Liver (tissue), 9 donors: ENCODE measurements around the gene SLC22A12. TPM values are rescaled to one million over a fixed set of nuclear protein-coding genes. Genes with fewer than 3 reads are reported as not detected.
"Not testable (repeated sequence)": the region's sequence is repeated elsewhere in the genome, so short reads cannot be mapped to it uniquely, and the experiment has no call there.

Experiments
- DNase-seq: peaks from one replicate; pipeline ENCODE4 v3.0.0-alpha.2; 2017; ENCODE audit warnings: low spot score
- H3K27ac ChIP-seq, 2 donors: one replicate each; pipeline ENCODE4 v1.7.0; 2013; ENCODE audit warnings: inconsistent platforms in 2 of 2, low read length in 2 of 2, control low read depth in 1 of 2, low read depth in 1 of 2, mild to moderate bottlenecking in 1 of 2
- H3K27me3 ChIP-seq, 4 donors: one replicate each; pipeline versions ENCODE4 v1.6.1 to v1.7.0; 2013; ENCODE audit warnings: low read length in 3 of 4, inconsistent platforms in 1 of 4, mild to moderate bottlenecking in 1 of 4, moderate library complexity in 1 of 4; ENCODE audit not compliant: control insufficient read depth in 4 of 4, insufficient read depth in 4 of 4
- H3K36me3 ChIP-seq, 4 donors: one replicate each; pipeline versions ENCODE4 v1.6.1 to v1.7.0; 2013; ENCODE audit warnings: low read length in 3 of 4, mild to moderate bottlenecking in 3 of 4, low read depth in 1 of 4, moderate library complexity in 1 of 4; ENCODE audit not compliant: control insufficient read depth in 4 of 4, insufficient read depth in 3 of 4
- H3K4me1 ChIP-seq, 4 donors: one replicate each; pipeline versions ENCODE4 v1.6.1 to v1.7.0; 2013; ENCODE audit warnings: low read length in 3 of 4, mild to moderate bottlenecking in 3 of 4, moderate library complexity in 1 of 4; ENCODE audit not compliant: control insufficient read depth in 4 of 4, insufficient read depth in 4 of 4
- H3K4me3 ChIP-seq, 3 donors: one replicate each; pipeline versions ENCODE4 v1.6.1 to v1.7.0; 2013; ENCODE audit warnings: low read length in 3 of 3, control low read depth in 1 of 3, low read depth in 1 of 3, mild to moderate bottlenecking in 1 of 3
- H3K9ac ChIP-seq, 2 donors: one replicate each; pipeline ENCODE4 v1.7.0; 2013; ENCODE audit warnings: low read length in 2 of 2, mild to moderate bottlenecking in 2 of 2, moderate library complexity in 2 of 2, control low read depth in 1 of 2, low read depth in 1 of 2
- H3K9me3 ChIP-seq, 4 donors: one replicate each; pipeline versions ENCODE4 v1.6.1 to v1.7.0; 2013; ENCODE audit warnings: low read length in 3 of 4; ENCODE audit not compliant: control insufficient read depth in 4 of 4
- EGR1 ChIP-seq, 2 donors: IDR thresholded peaks; 2 replicates each; pipeline ENCODE4 v1.6.1; 2016 to 2018; ENCODE audit warnings: antibody characterized with exemption in 2 of 2, low read depth in 2 of 2
- FOXA1 ChIP-seq: IDR thresholded peaks from 2 replicates; pipeline ENCODE4 v1.6.1; 2016; ENCODE audit warnings: antibody characterized with exemption
- FOXA2 ChIP-seq: IDR thresholded peaks from 2 replicates; pipeline ENCODE4 v1.6.1; 2016; ENCODE audit warnings: antibody characterized with exemption
- GABPA ChIP-seq, 2 donors: IDR thresholded peaks in 1 of 2; conservative IDR thresholded peaks in 1 of 2; 2 replicates each; pipeline ENCODE4 v1.6.1; 2016; ENCODE audit warnings: antibody characterized with exemption in 2 of 2, mild to moderate bottlenecking in 1 of 2, moderate library complexity in 1 of 2
- HNF4A ChIP-seq, 2 donors: conservative IDR thresholded peaks; 2 replicates each; pipeline ENCODE4 v1.6.1; 2016; ENCODE audit warnings: antibody characterized with exemption in 2 of 2, mild to moderate bottlenecking in 2 of 2
- HNF4G ChIP-seq: IDR thresholded peaks from 2 replicates; pipeline ENCODE4 v1.6.1; 2016; ENCODE audit warnings: antibody characterized with exemption
- JUND ChIP-seq, 2 donors: IDR thresholded peaks; 2 replicates each; pipeline ENCODE4 v1.6.1; 2016; ENCODE audit warnings: antibody characterized with exemption in 2 of 2
- NR2F2 ChIP-seq: IDR thresholded peaks from 2 replicates; pipeline ENCODE4 v1.6.1; 2016; ENCODE audit warnings: antibody characterized with exemption
- RAD21 ChIP-seq, 2 donors: IDR thresholded peaks; 2 replicates each; pipeline ENCODE4 v1.6.1; 2016; ENCODE audit warnings: antibody characterized with exemption in 2 of 2, mild to moderate bottlenecking in 2 of 2
- RXRA ChIP-seq, 2 donors: IDR thresholded peaks; 2 replicates each; pipeline ENCODE4 v1.6.1; 2017 to 2018; ENCODE audit warnings: antibody characterized with exemption in 2 of 2, mild to moderate bottlenecking in 1 of 2
- SP1 ChIP-seq: IDR thresholded peaks from 2 replicates; pipeline ENCODE4 v1.6.1; 2018; ENCODE audit warnings: antibody characterized with exemption, mild to moderate bottlenecking
- TAF1 ChIP-seq: conservative IDR thresholded peaks from 2 replicates; pipeline ENCODE4 v1.6.1; 2016; ENCODE audit warnings: antibody characterized with exemption, mild to moderate bottlenecking
- YY1 ChIP-seq: IDR thresholded peaks from 2 replicates; pipeline ENCODE4 v1.6.1; 2016; ENCODE audit warnings: antibody characterized with exemption, mild to moderate bottlenecking
- WGBS: extraction: QIAGEN DNeasy Blood & Tissue Kit; methylation state at CpG from one replicate; pipeline ENCODE4 v1.1.7; 2013; 5-methylcytosine and 5-hydroxymethylcytosine counted together
- polyA plus RNA-seq, 2 donors: library from polyadenylated mRNA; stranded (reverse) in 1 of 2; unstranded in 1 of 2; fragments of 200-250 nt in 1 of 2; fragments of >200 nt in 1 of 2; fragmentation: Nextera tagmentation in 1 of 2; extraction: Ambion mirVana in 1 of 2; gene quantifications; one replicate each; pipeline versions ENCODE4 v1.2.1 to v1.2.3, GENCODE V29; 2013 to 2015
- total RNA-seq, 2 donors: library from RNA; depleted of rRNA; stranded (reverse); fragments of >200 nt; gene quantifications; one replicate each; pipeline ENCODE4 v1.2.3, GENCODE V29; 2014
- TF ChIP-seq, protein P1 (sequence below): IDR thresholded peaks from 2 replicates; pipeline ENCODE4 v1.6.1; 2016; ENCODE audit warnings: antibody characterized with exemption, mild to moderate bottlenecking
- TF ChIP-seq, protein P2 (sequence below): IDR thresholded peaks from 2 replicates; pipeline ENCODE4 v1.6.1; 2016; ENCODE audit warnings: antibody characterized with exemption
- TF ChIP-seq, protein P3 (sequence below): fragments of 150-350 bp; IDR thresholded peaks from 2 replicates; pipeline ENCODE4 v1.5.1; 2017; ENCODE audit warnings: improper control_type of control experiment, low read depth, low read length; ENCODE audit not compliant: missing input control
- TF ChIP-seq, protein P4 (sequence below): IDR thresholded peaks from 2 replicates; pipeline ENCODE4 v1.6.1; 2016; ENCODE audit warnings: antibody characterized with exemption
- donor health status: healthy.
- donor health status: healthy.
- donor health status: healthy.
- donor health status: healthy.
- donor health status: healthy.

The SLC22A12 gene
- total and polyA plus RNA-seq, 4 donors = under 0.01 to 0.02 TPM; not detected in 2

DNA sequence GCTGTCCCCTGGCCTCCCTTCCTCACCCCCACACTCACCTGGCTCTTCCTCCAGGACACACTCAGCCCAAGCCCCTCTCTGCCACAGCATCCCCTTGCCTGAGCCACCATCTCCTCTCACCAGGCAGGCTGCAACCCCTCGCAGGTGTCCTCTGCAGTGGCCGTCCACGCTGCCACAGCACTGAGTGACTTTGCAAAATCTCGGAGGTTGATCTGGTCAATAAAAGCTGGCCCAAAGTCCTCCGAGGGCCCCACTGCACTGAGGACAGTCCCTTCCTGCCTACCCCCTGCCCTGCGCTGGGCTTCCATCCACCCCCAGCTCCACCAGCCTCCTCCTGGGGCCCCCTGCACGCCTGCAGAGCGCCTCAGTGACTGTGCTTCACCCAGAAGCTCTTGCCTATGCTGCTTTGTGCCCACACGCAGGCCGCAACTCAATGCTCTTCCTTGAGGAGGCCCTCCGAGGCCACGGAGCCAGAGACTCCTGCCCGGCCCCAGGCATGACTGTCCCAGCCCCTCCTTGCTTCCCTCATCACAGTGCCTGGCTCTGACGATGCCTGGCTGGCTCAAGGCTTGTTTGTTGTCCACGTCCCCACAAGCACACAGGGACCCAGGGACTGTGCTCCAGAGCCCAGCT is 30.8 kb upstream of the SLC22A12 start:
- H3K4me3 ChIP-seq = no peak overlapping the region
- peaks cover 0 to 12% (median 8%) of the 10 kb centered on the region in 4 donors for H3K4me1 ChIP-seq
- H3K27me3 ChIP-seq = no peaks in the 10 kb centered on the region
- H3K9ac ChIP-seq = no peak overlapping the region
- 81% methylated on average over 15 of the region's 15 CpGs for WGBS
- H3K9me3 ChIP-seq = no peaks in the 10 kb centered on the region
- H3K36me3 ChIP-seq = no peaks in the 10 kb centered on the region
- H3K27ac ChIP-seq = no peak overlapping the region
- no peak for DNase-seq
- no peak for TF ChIP-seq FOXA2
- no peak for TF ChIP-seq HNF4G
- no peak for TF ChIP-seq SP1
- no peak for TF ChIP-seq RXRA (IDR thresholded peaks at IDR 0.05)
- TF ChIP-seq RAD21 (IDR thresholded peaks at IDR 0.05) = no peak
- TF ChIP-seq, protein P1, sequence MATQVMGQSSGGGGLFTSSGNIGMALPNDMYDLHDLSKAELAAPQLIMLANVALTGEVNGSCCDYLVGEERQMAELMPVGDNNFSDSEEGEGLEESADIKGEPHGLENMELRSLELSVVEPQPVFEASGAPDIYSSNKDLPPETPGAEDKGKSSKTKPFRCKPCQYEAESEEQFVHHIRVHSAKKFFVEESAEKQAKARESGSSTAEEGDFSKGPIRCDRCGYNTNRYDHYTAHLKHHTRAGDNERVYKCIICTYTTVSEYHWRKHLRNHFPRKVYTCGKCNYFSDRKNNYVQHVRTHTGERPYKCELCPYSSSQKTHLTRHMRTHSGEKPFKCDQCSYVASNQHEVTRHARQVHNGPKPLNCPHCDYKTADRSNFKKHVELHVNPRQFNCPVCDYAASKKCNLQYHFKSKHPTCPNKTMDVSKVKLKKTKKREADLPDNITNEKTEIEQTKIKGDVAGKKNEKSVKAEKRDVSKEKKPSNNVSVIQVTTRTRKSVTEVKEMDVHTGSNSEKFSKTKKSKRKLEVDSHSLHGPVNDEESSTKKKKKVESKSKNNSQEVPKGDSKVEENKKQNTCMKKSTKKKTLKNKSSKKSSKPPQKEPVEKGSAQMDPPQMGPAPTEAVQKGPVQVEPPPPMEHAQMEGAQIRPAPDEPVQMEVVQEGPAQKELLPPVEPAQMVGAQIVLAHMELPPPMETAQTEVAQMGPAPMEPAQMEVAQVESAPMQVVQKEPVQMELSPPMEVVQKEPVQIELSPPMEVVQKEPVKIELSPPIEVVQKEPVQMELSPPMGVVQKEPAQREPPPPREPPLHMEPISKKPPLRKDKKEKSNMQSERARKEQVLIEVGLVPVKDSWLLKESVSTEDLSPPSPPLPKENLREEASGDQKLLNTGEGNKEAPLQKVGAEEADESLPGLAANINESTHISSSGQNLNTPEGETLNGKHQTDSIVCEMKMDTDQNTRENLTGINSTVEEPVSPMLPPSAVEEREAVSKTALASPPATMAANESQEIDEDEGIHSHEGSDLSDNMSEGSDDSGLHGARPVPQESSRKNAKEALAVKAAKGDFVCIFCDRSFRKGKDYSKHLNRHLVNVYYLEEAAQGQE = no peak
- TF ChIP-seq NR2F2 = no peak
- TF ChIP-seq FOXA1 = no peak
- TF ChIP-seq JUND (IDR thresholded peaks at IDR 0.05) = no peak
- TF ChIP-seq TAF1 = no peak
- no peak for TF ChIP-seq EGR1 (IDR thresholded peaks at IDR 0.05; ENCODE audit: low read depth in 2 of 2)
- no peak for TF ChIP-seq HNF4A (conservative IDR thresholded peaks at IDR 0.05)

DNA sequence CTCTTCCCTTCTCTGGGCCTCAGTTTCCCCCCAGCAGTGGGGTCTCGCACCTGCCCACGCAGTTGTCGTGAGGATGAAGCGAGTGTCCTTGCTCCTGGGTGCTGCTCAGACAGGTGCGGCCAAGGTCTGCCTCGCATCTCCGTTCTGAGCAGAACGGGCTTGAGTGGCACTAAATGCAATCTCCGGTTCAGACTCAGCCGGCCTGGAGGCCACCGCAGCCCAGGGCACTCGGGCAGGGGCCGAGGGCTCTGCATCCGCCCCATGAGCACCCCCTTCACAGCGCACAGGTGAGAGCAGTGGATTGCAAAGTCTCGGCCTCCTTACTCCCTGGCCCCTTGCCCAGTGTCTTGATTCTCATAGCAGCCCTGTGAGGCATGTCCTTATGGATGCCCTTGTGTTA is 30.1 kb upstream of the SLC22A12 start:
- Histone ChIP-seq H3K9ac (no peak overlapping the region), H3K4me3 (no peak overlapping the region), H3K36me3 (no peaks in the 10 kb centered on the region), H3K9me3 (no peaks in the 10 kb centered on the region), H3K27me3 (no peaks in the 10 kb centered on the region), H3K4me1 (peaks cover 0 to 5% (median 3%) of the 10 kb centered on the region in 4 donors), H3K27ac (no peak overlapping the region)
- WGBS = 91% methylated on average over 16 of the region's 16 CpGs
- no peak for DNase-seq
- TF ChIP-seq YY1 = no peak
- TF ChIP-seq, protein P2, sequence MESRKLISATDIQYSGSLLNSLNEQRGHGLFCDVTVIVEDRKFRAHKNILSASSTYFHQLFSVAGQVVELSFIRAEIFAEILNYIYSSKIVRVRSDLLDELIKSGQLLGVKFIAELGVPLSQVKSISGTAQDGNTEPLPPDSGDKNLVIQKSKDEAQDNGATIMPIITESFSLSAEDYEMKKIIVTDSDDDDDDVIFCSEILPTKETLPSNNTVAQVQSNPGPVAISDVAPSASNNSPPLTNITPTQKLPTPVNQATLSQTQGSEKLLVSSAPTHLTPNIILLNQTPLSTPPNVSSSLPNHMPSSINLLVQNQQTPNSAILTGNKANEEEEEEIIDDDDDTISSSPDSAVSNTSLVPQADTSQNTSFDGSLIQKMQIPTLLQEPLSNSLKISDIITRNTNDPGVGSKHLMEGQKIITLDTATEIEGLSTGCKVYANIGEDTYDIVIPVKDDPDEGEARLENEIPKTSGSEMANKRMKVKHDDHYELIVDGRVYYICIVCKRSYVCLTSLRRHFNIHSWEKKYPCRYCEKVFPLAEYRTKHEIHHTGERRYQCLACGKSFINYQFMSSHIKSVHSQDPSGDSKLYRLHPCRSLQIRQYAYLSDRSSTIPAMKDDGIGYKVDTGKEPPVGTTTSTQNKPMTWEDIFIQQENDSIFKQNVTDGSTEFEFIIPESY = no peak
- TF ChIP-seq EGR1 (IDR thresholded peaks at IDR 0.05; ENCODE audit: low read depth in 2 of 2) = no peak
- TF ChIP-seq FOXA2 = no peak
- no peak for TF ChIP-seq GABPA (IDR thresholded peaks at IDR 0.05 in 1 of 2, conservative IDR thresholded peaks at IDR 0.05 in 1 of 2)
- TF ChIP-seq RXRA (IDR thresholded peaks at IDR 0.05) = no peak
- no peak for TF ChIP-seq HNF4A (conservative IDR thresholded peaks at IDR 0.05)
- TF ChIP-seq, protein P3, sequence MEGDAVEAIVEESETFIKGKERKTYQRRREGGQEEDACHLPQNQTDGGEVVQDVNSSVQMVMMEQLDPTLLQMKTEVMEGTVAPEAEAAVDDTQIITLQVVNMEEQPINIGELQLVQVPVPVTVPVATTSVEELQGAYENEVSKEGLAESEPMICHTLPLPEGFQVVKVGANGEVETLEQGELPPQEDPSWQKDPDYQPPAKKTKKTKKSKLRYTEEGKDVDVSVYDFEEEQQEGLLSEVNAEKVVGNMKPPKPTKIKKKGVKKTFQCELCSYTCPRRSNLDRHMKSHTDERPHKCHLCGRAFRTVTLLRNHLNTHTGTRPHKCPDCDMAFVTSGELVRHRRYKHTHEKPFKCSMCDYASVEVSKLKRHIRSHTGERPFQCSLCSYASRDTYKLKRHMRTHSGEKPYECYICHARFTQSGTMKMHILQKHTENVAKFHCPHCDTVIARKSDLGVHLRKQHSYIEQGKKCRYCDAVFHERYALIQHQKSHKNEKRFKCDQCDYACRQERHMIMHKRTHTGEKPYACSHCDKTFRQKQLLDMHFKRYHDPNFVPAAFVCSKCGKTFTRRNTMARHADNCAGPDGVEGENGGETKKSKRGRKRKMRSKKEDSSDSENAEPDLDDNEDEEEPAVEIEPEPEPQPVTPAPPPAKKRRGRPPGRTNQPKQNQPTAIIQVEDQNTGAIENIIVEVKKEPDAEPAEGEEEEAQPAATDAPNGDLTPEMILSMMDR = no peak
- no peak for TF ChIP-seq NR2F2
- TF ChIP-seq HNF4G = no peak
- TF ChIP-seq, protein P1 = no peak
- TF ChIP-seq RAD21 (IDR thresholded peaks at IDR 0.05) = no peak
- no peak for TF ChIP-seq SP1
- TF ChIP-seq FOXA1 = no peak
- TF ChIP-seq JUND (IDR thresholded peaks at IDR 0.05) = no peak
- TF ChIP-seq TAF1 = no peak
- TF ChIP-seq, protein P4, sequence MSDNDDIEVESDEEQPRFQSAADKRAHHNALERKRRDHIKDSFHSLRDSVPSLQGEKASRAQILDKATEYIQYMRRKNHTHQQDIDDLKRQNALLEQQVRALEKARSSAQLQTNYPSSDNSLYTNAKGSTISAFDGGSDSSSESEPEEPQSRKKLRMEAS = no peak

DNA sequence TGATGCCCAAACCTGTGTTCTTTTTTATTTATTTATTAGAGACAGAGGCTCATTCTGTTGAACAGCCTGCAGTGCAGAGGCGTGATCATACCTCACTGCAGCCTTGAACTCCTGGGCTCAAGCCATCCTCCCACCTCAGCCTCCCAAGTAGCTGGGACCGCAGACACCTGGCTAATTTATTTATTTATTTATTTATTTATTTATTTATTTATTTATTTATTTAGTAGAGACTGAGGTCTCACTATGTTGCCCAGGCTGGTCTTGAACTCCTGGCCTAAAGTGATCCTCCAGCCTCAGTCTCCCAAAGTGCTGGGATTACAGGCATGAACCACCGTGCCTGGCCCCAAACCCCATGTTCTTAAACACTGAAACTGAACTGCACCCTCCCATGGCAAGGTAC is 29.6 kb upstream of the SLC22A12 start:
- H3K9ac ChIP-seq, H3K27ac ChIP-seq, H3K36me3 ChIP-seq, H3K27me3 ChIP-seq, H3K4me3 ChIP-seq, H3K4me1 ChIP-seq, H3K9me3 ChIP-seq, DNase-seq: not testable (repeated sequence)
- WGBS = 86% methylated on average over 3 of the region's 3 CpGs
